Activated T-helper 17 cell treated with anti-CD3 and anti-CD28 coated beads, Interleukin-2, amount 50 U/mL, for 72 hours (primary cell): Measurements from ENCODE around the gene NCOA7. TPM values are rescaled to one million over a fixed set of nuclear protein-coding genes. Genes with fewer than 3 reads are reported as not detected.
"Not testable (repeated sequence)": the region's sequence is repeated elsewhere in the genome, so short reads cannot be mapped to it uniquely, and the experiment has no call there.

Experiments
- ATAC-seq: fragments of 150-1000 bp; cut with Tn5 transposase; replicated peaks from 2 replicates; pipeline ENCODE4 v1.10.0; 2021; ENCODE audit warnings: mild to moderate bottlenecking, moderate library complexity
- H3K27ac Mint-ChIP-seq: one replicate; pipeline ENCODE4 v1.8.0; 2022; ENCODE audit warnings: mixed read lengths
- H3K27me3 Mint-ChIP-seq: one replicate; pipeline ENCODE4 v1.8.0; 2022; ENCODE audit warnings: mixed read lengths
- H3K36me3 Mint-ChIP-seq: one replicate; pipeline ENCODE4 v1.8.0; 2022; ENCODE audit warnings: low read depth, mild to moderate bottlenecking, mixed read lengths
- H3K4me1 Mint-ChIP-seq: one replicate; pipeline ENCODE4 v1.8.0; 2022; ENCODE audit warnings: mixed read lengths
- H3K4me3 Mint-ChIP-seq: one replicate; pipeline ENCODE4 v1.8.0; 2022; ENCODE audit warnings: mild to moderate bottlenecking, mixed read lengths
- H3K9me3 Mint-ChIP-seq: one replicate; pipeline ENCODE4 v1.8.0; 2022; ENCODE audit warnings: mixed read lengths
- total RNA-seq, 2 donors: library from RNA; stranded (reverse); gene quantifications; one replicate each; pipeline ENCODE4 v1.2.3, GENCODE V29; 2022

Gene NCOA7
- total RNA-seq, 2 donors from 2014 or later = 44.6 to 59.9 TPM

DNA sequence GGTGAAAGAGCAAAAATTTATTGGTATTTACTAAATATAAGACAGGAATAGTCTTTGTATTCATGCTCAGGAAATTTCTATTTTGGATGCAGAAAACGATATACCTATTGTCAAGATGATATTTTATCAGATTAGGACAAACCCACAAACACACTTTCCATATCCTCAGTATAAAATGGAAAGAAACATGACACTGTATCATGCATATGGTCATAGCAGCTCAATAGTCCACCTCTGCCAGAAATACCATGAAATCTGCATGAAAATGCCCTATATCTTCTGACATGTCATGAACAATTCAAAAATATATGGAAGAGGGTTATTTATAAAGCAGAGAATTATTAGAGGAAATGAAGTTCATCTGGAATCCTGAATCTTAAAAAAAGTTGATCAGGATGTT lies 154.1 kb downstream of the NCOA7 start:
- peaks cover 17% of the 10 kb centered on the region for H3K4me1 Mint-ChIP-seq
- no peak overlapping the region for H3K4me3 Mint-ChIP-seq
- no peak for ATAC-seq
- no peaks in the 10 kb centered on the region for H3K9me3 Mint-ChIP-seq
- peaks cover 3% of the 10 kb centered on the region for H3K27me3 Mint-ChIP-seq
- no peaks in the 10 kb centered on the region for H3K36me3 Mint-ChIP-seq
- H3K27ac Mint-ChIP-seq = no peak overlapping the region

- ATAC-seq = no peak
- no peaks in the 10 kb centered on the region for H3K9me3 Mint-ChIP-seq
- H3K27ac Mint-ChIP-seq = no peak overlapping the region
- H3K4me3 Mint-ChIP-seq = no peak overlapping the region
- H3K4me1 Mint-ChIP-seq = peaks cover 17% of the 10 kb centered on the region
- H3K27me3 Mint-ChIP-seq = peaks cover 3% of the 10 kb centered on the region
- no peaks in the 10 kb centered on the region for H3K36me3 Mint-ChIP-seq
Observed at GRCh38 chr6:125945378-125946141, 154.8 kb downstream of the NCOA7 start.

- Mint-ChIP-seq H3K27me3 (peaks cover 7% of the 10 kb centered on the region), H3K4me3 (no peak overlapping the region), H3K36me3 (no peaks in the 10 kb centered on the region), H3K27ac (no peak overlapping the region), H3K4me1 (peaks cover 17% of the 10 kb centered on the region), H3K9me3 (no peaks in the 10 kb centered on the region)
- no peak for ATAC-seq
Observed at GRCh38 chr6:125947615-125948014, 156.9 kb downstream of the NCOA7 start.

DNA sequence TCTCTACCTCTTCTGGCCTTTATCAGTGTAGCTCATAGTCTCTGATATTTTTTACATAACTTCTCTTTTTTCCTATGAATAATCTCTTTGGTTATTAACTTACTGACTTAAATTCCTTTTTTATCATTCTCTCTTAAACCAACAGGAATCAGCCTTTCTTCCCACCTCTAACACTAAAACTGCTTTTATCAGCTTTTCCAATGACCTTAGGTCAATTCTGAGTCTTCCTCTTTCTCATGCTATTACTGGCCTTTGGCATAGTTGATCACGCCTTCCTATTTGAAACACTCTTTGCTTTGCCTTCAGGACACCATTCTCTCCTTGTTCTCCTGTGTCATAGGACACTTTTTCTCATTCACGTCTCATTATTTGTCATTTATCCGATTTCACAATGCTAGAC lies 157.7 kb downstream of the NCOA7 start:
- H3K9me3 Mint-ChIP-seq = no peaks in the 10 kb centered on the region
- H3K27me3 Mint-ChIP-seq = peaks cover 4% of the 10 kb centered on the region
- no peaks in the 10 kb centered on the region for H3K36me3 Mint-ChIP-seq
- H3K4me3 Mint-ChIP-seq = no peak overlapping the region
- H3K27ac Mint-ChIP-seq = no peak overlapping the region
- H3K4me1 Mint-ChIP-seq = peaks cover 16% of the 10 kb centered on the region
- ATAC-seq = no peak

DNA sequence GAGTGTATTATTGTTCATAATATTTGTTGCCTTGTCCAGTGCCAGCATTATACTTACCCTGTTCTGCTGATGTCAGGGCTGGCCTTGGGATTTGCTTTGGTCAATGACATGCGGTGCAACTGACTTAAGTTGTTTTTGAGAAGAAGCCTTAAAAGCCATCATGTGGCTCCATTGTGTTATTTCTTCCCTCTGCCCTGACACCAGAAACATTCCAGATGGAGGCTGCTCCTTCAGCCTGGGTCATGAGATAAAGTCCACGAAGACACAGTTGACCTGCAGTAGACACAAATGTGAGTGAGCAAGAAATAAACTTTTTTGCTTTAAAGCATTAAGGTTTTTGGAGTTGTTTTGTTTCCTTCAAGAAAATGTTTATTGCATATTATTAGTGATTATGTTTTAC lies 158.3 kb downstream of the NCOA7 start:
- Mint-ChIP-seq H3K27me3 (peaks cover 4% of the 10 kb centered on the region), H3K9me3 (no peaks in the 10 kb centered on the region), H3K4me1 (peaks cover 10% of the 10 kb centered on the region), H3K4me3 (no peak overlapping the region), H3K36me3 (no peaks in the 10 kb centered on the region), H3K27ac (no peak overlapping the region)
- ATAC-seq = no peak

DNA sequence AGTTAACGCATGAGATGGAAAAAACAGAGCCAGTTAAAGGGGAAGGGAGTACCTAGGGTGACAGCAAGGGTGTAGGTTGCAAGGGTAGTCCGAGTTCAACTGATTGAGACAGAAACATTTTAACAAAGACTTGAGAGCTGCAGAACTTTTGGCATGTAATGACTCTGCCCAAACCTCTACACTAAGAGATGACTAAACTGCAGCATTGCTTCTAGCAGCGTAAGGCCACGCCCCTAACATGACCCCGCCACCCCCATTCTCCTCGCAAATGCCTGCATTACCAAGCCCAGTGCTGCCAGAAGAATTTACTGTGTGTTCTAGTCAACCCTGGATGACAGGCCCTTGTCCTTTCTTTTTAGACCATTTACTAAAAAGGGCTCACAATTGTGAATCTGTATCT lies 159.5 kb downstream of the NCOA7 start:
- Mint-ChIP-seq H3K4me1 (peaks cover 10% of the 10 kb centered on the region), H3K27me3 (peaks cover 4% of the 10 kb centered on the region), H3K36me3 (no peaks in the 10 kb centered on the region), H3K4me3 (no peak overlapping the region), H3K27ac (no peak overlapping the region), H3K9me3 (no peaks in the 10 kb centered on the region)
- ATAC-seq = peak; percentile 90

- ATAC-seq, H3K36me3 Mint-ChIP-seq, H3K4me1 Mint-ChIP-seq, H3K9me3 Mint-ChIP-seq, H3K4me3 Mint-ChIP-seq, H3K27me3 Mint-ChIP-seq, H3K27ac Mint-ChIP-seq: not testable (repeated sequence)
Observed at GRCh38 chr6:125950716-125951115, 160.0 kb downstream of the NCOA7 start.

- Mint-ChIP-seq H3K4me1 (peaks cover 2% of the 10 kb centered on the region), H3K27ac (no peak overlapping the region), H3K4me3 (no peak overlapping the region), H3K36me3 (no peaks in the 10 kb centered on the region), H3K27me3 (peaks cover 4% of the 10 kb centered on the region), H3K9me3 (no peaks in the 10 kb centered on the region)
- no peak for ATAC-seq
Observed at GRCh38 chr6:125951323-125951722, 160.6 kb downstream of the NCOA7 start.

DNA sequence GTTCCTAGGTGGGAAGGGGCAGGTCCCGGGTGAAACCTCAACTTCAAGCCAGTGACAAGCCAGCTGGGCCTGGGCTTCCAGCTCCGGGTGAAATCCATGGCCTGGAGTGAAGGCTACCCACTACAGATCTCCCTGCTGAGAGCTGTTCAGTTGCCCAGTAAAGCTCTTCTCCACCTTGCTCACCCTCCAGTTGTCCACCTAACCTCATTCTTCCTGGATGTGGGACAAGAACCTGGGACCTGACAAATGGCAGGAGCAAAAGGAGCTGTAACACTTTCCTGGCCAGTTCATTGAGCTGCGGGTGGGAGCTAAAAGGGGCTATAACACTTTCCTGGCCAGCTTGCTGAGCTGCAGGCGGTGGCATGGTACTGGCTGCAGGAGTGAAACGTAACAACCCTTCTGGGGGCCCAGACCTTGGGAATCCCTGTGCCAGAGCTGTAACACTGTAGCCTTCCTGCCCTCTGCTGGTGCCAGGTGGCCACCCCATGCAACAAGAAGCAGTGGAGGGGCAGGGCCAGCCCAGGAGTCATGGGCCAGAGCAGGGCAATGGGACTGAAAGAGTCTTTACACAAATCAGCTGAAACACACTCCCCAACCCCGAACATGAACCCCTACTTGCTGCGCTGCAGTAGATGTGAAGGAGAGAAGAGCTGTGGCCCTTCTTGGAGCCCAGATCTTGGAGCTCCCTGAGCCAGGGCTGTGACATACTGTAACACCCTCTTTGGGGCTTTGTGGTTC lies 162.2 kb downstream of the NCOA7 start:
- H3K4me3 Mint-ChIP-seq = no peak overlapping the region
- no peaks in the 10 kb centered on the region for H3K4me1 Mint-ChIP-seq
- no peak for ATAC-seq
- H3K36me3 Mint-ChIP-seq = no peaks in the 10 kb centered on the region
- H3K9me3 Mint-ChIP-seq = no peaks in the 10 kb centered on the region
- H3K27me3 Mint-ChIP-seq = peaks cover 4% of the 10 kb centered on the region
- H3K27ac Mint-ChIP-seq = no peak overlapping the region

- ATAC-seq = no peak
- peaks cover 4% of the 10 kb centered on the region for H3K27me3 Mint-ChIP-seq
- H3K27ac Mint-ChIP-seq = no peak overlapping the region
- H3K36me3 Mint-ChIP-seq = no peaks in the 10 kb centered on the region
- H3K9me3 Mint-ChIP-seq = no peaks in the 10 kb centered on the region
- H3K4me1 Mint-ChIP-seq = no peaks in the 10 kb centered on the region
- H3K4me3 Mint-ChIP-seq = no peak overlapping the region
Observed at GRCh38 chr6:125953502-125953875, 162.7 kb downstream of the NCOA7 start.

DNA sequence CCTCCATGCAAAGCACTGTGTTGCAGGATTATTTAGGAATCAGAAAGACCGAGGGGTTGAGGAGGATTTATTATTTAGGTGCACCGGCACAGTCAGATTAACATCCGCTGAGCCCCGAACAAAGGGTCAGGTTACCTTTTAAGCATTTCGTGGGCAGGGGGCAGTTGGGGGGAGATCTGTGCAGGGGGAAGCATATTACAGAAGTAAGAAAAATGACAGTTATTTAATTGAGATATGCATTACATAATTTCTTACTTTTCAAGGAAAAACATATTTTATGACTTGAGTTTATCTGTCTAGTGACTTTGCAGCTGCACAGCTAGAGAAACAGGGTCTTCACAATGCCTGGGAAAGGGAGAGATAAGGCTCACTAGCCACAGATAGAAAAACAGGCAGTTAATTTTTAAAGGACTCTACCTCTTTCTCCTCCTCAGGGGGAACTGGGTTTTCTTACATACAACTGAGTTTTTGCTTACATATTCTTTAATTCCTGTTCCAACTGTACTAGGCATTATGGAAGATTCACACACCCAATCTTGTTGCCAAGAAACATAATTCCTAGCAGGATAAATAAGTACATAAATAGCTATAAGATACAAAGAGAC lies 164.1 kb downstream of the NCOA7 start:
- no peak for ATAC-seq
- H3K36me3 Mint-ChIP-seq = no peaks in the 10 kb centered on the region
- H3K4me1 Mint-ChIP-seq = no peaks in the 10 kb centered on the region
- no peak overlapping the region for H3K27ac Mint-ChIP-seq
- peaks cover 4% of the 10 kb centered on the region for H3K27me3 Mint-ChIP-seq
- no peaks in the 10 kb centered on the region for H3K9me3 Mint-ChIP-seq
- H3K4me3 Mint-ChIP-seq = peak overlapping the region; percentile 8

DNA sequence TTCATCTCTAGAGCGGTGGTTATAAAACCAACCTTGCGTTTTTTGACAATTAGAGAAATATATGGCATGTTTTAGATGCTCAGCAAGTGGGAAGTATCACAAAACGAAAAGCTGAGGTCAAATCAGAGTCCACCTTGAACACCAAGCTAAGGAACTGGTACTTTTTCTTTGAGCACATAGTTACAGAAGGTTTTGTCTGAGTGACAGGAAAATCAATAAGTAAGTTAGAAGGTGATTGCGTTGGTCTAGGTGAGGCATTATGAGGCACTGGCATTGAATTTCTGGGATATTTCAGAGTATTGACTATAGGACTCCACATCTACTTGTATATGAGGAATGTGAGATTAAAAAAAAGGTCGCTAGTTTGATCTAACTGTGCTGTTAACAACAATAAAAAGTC lies 165.2 kb downstream of the NCOA7 start:
- ATAC-seq = no peak
- Mint-ChIP-seq H3K4me3 (no peak overlapping the region), H3K9me3 (no peaks in the 10 kb centered on the region), H3K4me1 (no peaks in the 10 kb centered on the region), H3K27me3 (peaks cover 4% of the 10 kb centered on the region), H3K36me3 (no peaks in the 10 kb centered on the region), H3K27ac (no peak overlapping the region)

DNA sequence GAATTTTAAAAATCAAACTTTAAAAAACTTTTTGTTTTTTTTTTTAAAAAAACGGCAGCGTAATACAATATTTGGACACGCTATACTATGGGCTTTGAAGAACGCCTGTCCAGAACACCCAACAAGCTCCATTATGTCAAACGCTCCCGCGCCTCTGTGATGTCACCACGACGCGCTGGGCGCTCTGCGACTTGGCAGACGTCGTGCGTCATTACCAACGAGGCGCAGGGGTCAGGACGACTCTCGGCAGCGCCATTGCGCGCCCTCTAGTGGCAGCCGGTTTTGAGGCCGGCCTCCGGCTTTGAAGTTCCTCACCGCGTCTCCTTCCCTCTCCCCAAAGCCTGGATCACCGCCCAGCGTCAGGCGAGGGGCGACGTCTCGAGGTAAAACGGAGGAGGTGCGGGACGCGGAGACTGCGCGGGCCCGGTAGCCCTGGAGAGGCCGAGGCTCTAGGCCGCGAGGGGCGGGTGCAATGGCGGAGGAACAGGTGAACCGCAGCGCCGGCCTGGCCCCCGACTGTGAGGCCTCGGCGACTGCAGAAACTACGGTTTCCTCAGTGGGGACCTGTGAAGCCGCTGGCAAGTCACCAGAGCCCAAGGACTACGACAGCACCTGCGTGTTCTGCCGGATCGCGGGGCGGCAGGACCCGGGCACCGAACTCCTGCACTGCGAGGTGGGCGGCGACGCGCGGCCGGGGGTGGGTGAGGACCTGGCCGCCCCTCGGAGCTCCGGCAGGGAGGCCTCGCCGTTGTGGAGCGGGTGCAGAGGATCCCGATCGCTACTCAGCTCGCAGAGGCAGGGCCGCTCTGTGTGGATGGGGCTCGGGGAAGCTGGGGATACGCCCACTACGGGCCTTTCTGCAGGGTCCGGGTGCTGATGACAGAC lies 166.0 kb downstream of the NCOA7 start, which contains the start of gene HINT3:
Gene HINT3, plus strand, starts transcription at position 265 of the 885 bp plus-strand sequence. Its CDS starts 208 bp downstream, at position 473.
- H3K9me3 Mint-ChIP-seq = no peaks in the 10 kb centered on the region
- no peaks in the 10 kb centered on the region for H3K36me3 Mint-ChIP-seq
- no peaks in the 10 kb centered on the region for H3K4me1 Mint-ChIP-seq
- H3K27me3 Mint-ChIP-seq = peaks cover 4% of the 10 kb centered on the region
- peak; percentile 91 for ATAC-seq
- H3K4me3 Mint-ChIP-seq = no peak within 1 kb of the TSS
- no peak within 1 kb of the TSS for H3K27ac Mint-ChIP-seq

DNA sequence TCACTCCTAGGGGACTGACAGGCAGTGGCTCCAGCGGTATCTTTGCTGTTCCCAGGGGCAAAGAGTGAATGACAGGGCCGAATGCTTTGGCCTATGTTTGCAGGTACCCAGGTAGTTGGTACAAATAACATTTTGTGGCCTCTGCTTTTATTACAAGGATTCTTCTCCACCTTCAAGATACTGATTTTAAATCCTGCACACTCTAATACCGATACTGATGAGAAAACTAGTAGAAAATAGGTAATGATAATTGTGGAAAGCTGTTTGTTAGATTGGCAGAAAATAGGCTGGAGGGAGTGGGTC lies 166.6 kb downstream of the NCOA7 start:
- no peak for ATAC-seq

More for the DNA sequence above, 166.6 kb downstream of the NCOA7 start:
- Mint-ChIP-seq H3K27me3 (peaks cover 1% of the 10 kb centered on the region), H3K27ac (no peak overlapping the region), H3K4me3 (no peak overlapping the region), H3K9me3 (no peaks in the 10 kb centered on the region), H3K36me3 (no peaks in the 10 kb centered on the region), H3K4me1 (no peaks in the 10 kb centered on the region)
